Left ventricle myocardium superior (tissue), 1 donor: ENCODE measurements around the gene MUC4. TPM values are rescaled to one million over a fixed set of nuclear protein-coding genes. Genes with fewer than 3 reads are reported as not detected.
"Not testable (repeated sequence)": the region's sequence is repeated elsewhere in the genome, so short reads cannot be mapped to it uniquely, and the experiment has no call there.

Source experiments
- ATAC-seq: fragments of 200-7000 bp; cut with Tn5 transposase; one replicate; pipeline ENCODE4 v1.9.1; 2020; ENCODE audit warnings: mild to moderate bottlenecking, moderate library complexity
- DNase-seq: peaks from one replicate; pipeline ENCODE4 v3.0.0-alpha.2; 2020
- intact Hi-C: fragments of 100-400 bp; cut with micrococcal nuclease; formaldehyde crosslinking; loops from one replicate; pipeline ENCODE4 v1.11.0; 2022
- total RNA-seq: library from RNA; stranded (reverse); fragmentation: NEBNext Ultra II Directional; extraction: Animal tissue kit (Norgen Biotek cat#: 25700); gene quantifications from one replicate; pipeline ENCODE4 v1.2.1, GENCODE V29; 2021
- donor health status: DM: no; HTN: yes; CAD: no; lungs with severe emphysema.

The MUC4 gene
- total RNA-seq, 1 donor from 2014 or later, result not detected

DNA sequence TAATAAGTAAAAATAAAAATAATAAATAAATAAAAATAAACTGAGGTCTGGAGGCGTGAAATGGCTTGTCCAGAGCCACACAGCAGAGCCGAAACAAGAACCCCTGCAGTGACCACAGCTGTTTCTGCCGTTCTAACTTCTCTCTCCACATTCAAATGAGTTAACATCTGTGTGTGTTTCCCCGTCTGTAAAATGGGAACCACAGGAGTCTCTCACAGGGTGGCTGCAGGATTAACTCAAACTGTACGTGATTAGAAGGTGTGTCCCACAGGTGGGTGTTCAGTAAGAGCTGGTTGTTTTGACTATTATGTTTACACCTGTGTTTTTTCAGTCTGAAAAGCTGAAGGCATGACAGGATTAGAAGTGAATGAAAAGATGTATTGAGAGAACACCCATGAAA is 27.0 kb upstream of the MUC4 start:
- no peak for DNase-seq
- intact Hi-C loops, result no loop called here
- no peak for ATAC-seq

DNA sequence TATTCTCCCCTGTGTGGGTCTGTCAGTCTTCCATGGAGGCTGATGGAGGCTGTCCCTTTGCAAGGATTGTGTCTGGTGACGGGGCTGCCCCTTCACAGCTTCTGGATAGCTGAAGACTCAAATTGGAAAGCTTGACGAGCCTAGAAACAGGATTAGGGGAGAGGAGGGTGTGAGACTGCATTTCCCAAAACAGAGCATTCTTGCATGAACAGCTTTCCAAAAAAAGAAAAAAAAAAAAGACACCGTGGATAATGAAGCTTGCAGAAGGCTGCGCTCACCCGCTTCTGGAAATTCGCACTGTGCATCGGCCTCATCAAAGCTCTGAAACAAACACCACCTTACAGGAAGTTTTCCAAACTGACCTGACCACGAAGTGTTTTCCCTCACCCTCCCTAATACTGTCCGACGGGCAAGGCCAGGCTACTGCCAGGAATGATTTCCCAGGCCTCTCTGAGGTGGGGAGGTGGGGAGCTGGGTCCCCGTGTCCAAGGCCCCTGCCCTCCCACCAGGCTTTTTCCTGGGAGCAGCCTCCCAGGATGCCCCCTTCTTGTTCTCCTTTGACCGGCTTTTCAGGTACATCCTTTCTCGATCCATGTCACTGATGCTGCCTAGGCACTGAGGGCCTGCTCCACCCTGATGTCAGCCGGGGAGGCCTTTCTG is 24.9 kb upstream of the MUC4 start:
- intact Hi-C loops, result no loop called here
- no peak for DNase-seq

DNA sequence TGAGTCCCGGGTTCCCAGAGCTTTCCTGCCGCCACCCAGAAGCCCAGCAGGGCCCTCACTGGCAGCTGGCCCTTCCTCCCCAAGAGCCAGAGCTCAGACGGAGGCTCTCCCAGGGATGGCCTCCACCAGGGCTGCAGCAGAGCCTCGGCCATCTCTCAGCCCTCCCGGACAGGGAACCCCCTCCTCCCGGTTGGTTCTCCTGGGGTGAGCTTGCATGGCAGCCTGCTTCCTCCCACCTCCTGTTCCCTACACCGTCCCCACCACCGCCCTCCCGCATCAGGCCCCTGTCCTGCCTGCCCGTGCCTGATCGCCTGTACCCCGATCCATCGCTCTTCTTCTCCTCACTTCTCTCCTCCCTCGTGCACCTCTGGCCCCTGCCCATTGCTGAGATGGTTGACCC is 24.1 kb upstream of the MUC4 start:
- intact Hi-C loops, result no loop called here
- ATAC-seq (no peak), DNase-seq (no peak)

More for the DNA sequence above, 24.9 kb upstream of the MUC4 start:
- ATAC-seq, result no peak

GRCh38 chr3:195834675-195835583 is 23.2 kb upstream of the MUC4 start:
- DNase-seq (no peak), ATAC-seq (no peak)
- intact Hi-C loops, result no loop called here

DNA sequence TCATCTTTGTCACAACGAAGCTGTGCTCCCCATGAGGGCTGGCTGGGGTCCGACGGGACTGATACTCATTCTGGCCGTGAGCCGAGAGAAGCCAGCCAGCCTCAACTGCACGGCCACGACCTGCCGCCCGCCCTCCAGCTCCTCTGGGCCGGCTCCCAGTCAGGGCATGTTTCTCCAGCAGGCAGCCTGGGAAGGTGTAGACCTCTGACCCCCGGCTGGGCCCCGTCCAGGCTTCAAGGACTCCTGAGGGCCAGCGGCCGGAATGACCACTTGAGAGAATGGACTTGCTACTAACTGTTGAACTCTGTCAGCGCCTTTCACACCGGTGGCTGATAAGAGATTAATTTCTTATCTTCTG is 18.1 kb upstream of the MUC4 start:
- ATAC-seq, result no peak
- intact Hi-C loops, result no loop called here
- DNase-seq, result no peak

DNA sequence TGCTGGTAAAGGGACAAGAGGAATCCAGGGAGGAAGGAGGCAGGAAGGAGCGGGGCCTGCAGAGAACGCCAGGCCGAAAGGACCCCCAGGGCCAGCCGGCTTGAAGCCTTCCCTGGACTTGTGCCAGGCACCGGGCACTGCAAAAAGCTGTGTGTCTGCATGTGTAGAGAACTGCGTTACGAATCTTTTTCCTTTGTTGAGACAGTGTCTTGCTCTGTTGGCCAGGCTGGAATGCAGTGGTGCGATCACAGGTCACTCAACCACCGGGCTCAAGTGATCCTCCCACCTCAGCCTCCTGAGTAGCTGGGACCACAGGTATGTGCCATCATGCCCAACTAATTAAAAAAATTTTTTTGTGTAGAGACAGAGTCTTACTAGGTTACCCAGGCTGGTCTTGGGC is 17.0 kb upstream of the MUC4 start:
- DNase-seq (no peak), ATAC-seq (no peak)
- intact Hi-C loops, result no loop called here

- no peak for DNase-seq
- intact Hi-C loops, result no loop called here
- ATAC-seq, result no peak
Observed at GRCh38 chr3:195825857-195826804, 14.4 kb upstream of the MUC4 start.

DNA sequence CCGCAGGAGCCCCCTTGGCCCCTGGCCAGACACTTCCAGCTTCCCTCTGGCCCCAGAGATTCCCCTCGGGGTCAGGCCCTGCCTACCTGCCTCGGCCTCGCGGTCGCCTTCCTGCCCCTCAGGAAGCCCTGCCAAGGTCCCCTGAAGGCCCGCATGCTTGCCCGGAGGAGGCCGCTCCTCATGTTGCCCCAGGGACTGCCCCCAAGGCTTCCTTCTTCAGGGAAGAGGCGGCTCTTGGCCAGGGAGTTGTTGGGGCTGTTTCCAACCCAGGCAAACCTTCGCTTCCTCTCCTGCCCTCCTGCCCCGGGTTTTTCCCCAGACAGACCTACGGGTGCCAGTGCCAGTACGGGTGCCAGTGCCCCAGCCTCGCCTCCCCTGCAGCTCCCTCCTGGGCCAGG is 13.5 kb upstream of the MUC4 start:
- ATAC-seq, result no peak
- intact Hi-C loops, result no loop called here
- no peak for DNase-seq

GRCh38 chr3:195824425-195825190 is 12.9 kb upstream of the MUC4 start:
- intact Hi-C loops, ATAC-seq, DNase-seq: not testable (repeated sequence)

DNA sequence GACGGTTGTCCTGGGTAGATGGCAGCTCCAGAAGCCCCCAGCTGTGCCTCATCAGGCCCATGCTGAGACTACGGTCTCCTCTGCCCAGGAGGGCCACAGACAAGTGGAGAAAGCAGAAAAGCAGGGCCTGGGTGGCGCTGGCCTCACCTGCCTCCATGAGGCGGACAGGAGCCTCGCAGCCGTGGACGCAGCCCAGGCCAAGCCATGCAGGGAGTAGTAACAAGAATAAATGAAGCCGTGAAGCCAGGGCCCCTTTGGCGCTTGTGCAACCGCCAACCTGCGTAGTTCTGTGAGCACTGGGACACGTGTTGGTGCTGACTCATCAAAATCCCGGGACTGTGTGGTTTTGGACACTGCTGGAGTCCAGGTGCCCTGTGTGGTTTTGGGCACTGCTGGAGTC is 12.3 kb upstream of the MUC4 start:
- no peak for ATAC-seq
- intact Hi-C loops, result no loop called here
- no peak for DNase-seq

DNA sequence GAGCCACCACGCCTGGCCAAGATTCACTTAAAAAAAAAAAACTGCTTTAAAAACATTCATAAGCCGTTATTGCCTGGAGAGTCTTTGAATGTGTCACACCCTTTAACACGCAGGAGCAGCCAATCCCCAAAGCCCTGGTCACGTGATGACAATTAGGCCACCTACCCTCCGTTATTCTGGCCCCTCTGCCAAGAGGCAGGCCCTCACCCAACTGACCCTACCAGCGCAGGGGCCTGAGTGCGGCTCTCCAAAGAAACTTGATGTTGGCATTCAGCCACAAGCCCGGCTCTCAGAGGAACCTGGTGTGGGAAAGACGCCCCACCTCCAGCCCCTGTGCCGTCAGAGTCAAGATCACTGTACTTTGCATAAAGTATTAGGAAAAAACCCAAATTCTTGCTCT is 11.6 kb upstream of the MUC4 start:
- DNase-seq (no peak), ATAC-seq (no peak)
- intact Hi-C loops, result no loop called here

GRCh38 chr3:195822131-195822696 is 10.5 kb upstream of the MUC4 start:
- intact Hi-C loops, result no loop called here
- DNase-seq, result no peak
- ATAC-seq, result no peak

DNA sequence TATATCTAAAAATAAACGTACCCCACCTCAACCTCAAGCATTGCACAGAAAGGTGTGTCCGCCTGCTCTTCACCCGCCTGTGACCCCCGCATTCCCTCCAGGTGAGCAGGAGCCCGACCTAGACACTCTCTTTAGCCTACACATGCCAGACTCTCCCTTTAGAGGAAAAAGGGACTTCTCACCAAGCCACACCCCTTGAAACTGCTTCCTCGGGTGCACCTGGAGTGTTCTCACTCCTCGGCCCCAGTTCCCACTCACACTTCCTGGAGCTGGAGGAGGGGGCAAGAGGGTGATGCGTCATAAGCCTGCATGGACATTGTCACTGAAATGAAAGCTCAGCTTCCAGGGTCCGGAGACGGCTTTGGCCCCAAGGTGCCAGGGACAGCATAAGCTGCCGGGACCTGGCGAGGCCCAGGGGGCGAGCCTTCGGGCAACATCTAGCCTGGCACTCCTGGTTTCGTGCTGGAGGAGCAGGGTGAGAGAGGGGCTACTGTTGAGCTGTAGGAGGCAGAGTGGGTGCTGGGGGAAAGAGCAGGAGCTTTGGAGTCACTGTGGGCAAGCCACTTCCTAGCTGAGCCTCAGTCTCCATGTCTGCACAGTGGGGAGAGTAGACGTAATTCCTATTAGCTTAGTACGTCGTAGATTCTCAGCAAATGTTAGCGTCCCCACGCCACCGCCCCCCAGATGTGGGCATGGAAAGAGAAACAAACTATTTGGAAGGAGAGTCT is 9.8 kb upstream of the MUC4 start:
- DNase-seq, result no peak
- intact Hi-C loops, result no loop called here
- no peak for ATAC-seq

DNA sequence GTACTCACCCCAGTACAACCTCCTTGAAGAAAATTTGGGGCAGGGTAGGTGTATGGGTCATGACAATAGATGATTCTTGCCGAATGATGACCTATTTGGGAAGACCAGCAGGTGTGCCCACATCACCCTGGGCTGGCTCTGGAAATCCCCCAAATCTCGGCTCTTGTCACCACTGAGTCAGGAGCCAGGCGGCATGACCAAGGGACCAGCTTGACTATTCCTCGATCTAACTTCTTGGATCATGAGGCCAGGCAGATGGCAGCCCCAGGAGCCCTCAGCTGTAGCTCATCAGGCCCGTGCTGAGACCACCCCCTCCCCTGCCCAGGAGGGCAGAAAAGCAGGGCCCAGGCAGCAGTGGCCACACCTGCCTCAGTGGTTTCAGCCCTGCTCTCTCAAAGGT is 9.2 kb upstream of the MUC4 start:
- no peak for DNase-seq
- no peak for ATAC-seq
- intact Hi-C loops, result no loop called here

GRCh38 chr3:195820186-195820585 is 8.5 kb upstream of the MUC4 start:
- ATAC-seq (no peak), DNase-seq (no peak)
- intact Hi-C loops, result no loop called here

- no peak for DNase-seq
- ATAC-seq, result no peak
- intact Hi-C loops, result no loop called here
Observed at GRCh38 chr3:195818301-195818700, 6.6 kb upstream of the MUC4 start.

- no peak for DNase-seq
- ATAC-seq, result no peak
- intact Hi-C loops, result no loop called here
Observed at GRCh38 chr3:195817578-195818135, 5.9 kb upstream of the MUC4 start.
